K562 (cell line): ENCODE results near the gene ZMYND19. TPM values are rescaled to one million over a fixed set of nuclear protein-coding genes. Genes with fewer than 3 reads are reported as not detected.

Experiments used
- ATF7 ChIP-seq: fragments of 450-650 bp; IDR thresholded peaks from 2 replicates; pipeline ENCODE4 v1.7.1; 2014; ENCODE audit warnings: mild to moderate bottlenecking, moderate library complexity
- CBX5 ChIP-seq: IDR thresholded peaks from 2 replicates; pipeline ENCODE4 v1.6.1; 2014; ENCODE audit warnings: low read depth, borderline replicate concordance
- CHD2 ChIP-seq: IDR thresholded peaks from 2 replicates; pipeline ENCODE4 v1.6.1; 2011; ENCODE audit warnings: low read depth, low read length
- CREB3 ChIP-seq: fragments of 450-650 bp; conservative IDR thresholded peaks from 2 replicates; pipeline ENCODE4 v1.6.1; 2016; ENCODE audit warnings: missing genetic modification characterization, low read depth, mild to moderate bottlenecking, missing compliant biosample characterization, moderate library complexity
- CXXC5 ChIP-seq: fragments of 250-450 bp; sonication (Bioruptor Pico); IDR thresholded peaks from 2 replicates; pipeline ENCODE4 v1.8.0; 2022; ENCODE audit warnings: inconsistent platforms, mild to moderate bottlenecking, moderate library complexity
- ETV5 ChIP-seq: sonication (generic); formaldehyde crosslinking; IDR thresholded peaks from 2 replicates; pipeline ENCODE4 v1.4.0; 2020; ENCODE audit warnings: low read depth, mild to moderate bottlenecking, missing genetic modification reagents
- IRF9 ChIP-seq: fragments of 450-650 bp; IDR thresholded peaks from 2 replicates; pipeline ENCODE4 v1.6.1; 2016; ENCODE audit warnings: missing biosample characterization, missing genetic modification characterization
- LARP7 ChIP-seq: fragments of 450-650 bp; IDR thresholded peaks from 2 replicates; pipeline ENCODE4 v1.6.1; 2016
- POLR2H ChIP-seq: IDR thresholded peaks from 2 replicates; pipeline ENCODE4 v1.6.1; 2016; ENCODE audit warnings: missing genetic modification characterization, low read depth, mild to moderate bottlenecking, control low read depth, missing compliant biosample characterization, moderate library complexity
- SRSF1 ChIP-seq: fragments of 200-400 bp; formaldehyde crosslinking; IDR thresholded peaks from 2 replicates; pipeline ENCODE4 v1.6.1; 2017; ENCODE audit warnings: mild to moderate bottlenecking, low read depth, low read length, moderate library complexity
- SUPT5H ChIP-seq: fragments of 450-650 bp; IDR thresholded peaks from 2 replicates; pipeline ENCODE4 v1.6.1; 2016
- USF1 ChIP-seq: sonication (generic); formaldehyde crosslinking; IDR thresholded peaks from 2 replicates; pipeline ENCODE4 v1.9.0; 2022; ENCODE audit warnings: mild to moderate bottlenecking, missing genetic modification reagents
- ZKSCAN1 ChIP-seq: fragments of 150-350 bp; IDR thresholded peaks from 2 replicates; pipeline ENCODE4 v1.6.1; 2016; ENCODE audit warnings: low read depth, low read length
- ZNF311 ChIP-seq: fragments of 250-450 bp; sonication (Bioruptor Pico); IDR thresholded peaks from 2 replicates; pipeline ENCODE4 v1.4.0; 2020; ENCODE audit warnings: mild to moderate bottlenecking, moderate library complexity
- ZNF584 ChIP-seq: fragments of 200-800 bp; sonication (Bioruptor generic); IDR thresholded peaks from 2 replicates; pipeline ENCODE4 v1.6.1; 2016; ENCODE audit warnings: low read depth, mild to moderate bottlenecking, missing genetic modification characterization, missing compliant biosample characterization
- ZNF589 ChIP-seq: fragments of 200-800 bp; sonication (Bioruptor generic); IDR thresholded peaks from 2 replicates; pipeline ENCODE4 v1.6.1; 2016; ENCODE audit warnings: low read depth, missing genetic modification characterization, missing compliant biosample characterization
- ZNF79 ChIP-seq: fragments of 250-450 bp; sonication (Bioruptor Pico); IDR thresholded peaks from 2 replicates; pipeline ENCODE4 v1.4.0; 2020; ENCODE audit warnings: low read depth, mild to moderate bottlenecking, moderate library complexity
- ZZZ3 ChIP-seq: fragments of 450-650 bp; IDR thresholded peaks from 2 replicates; pipeline ENCODE4 v1.6.1; 2016; ENCODE audit warnings: antibody characterized with exemption, mild to moderate bottlenecking, moderate library complexity
- polyA plus RNA-seq, 8 experiments: library from polyadenylated mRNA; depleted of rRNA in 4 of 8; stranded (reverse) in 5 of 8; unstranded in 3 of 8; fragments of >200 nt; fragmentation: Nextera tagmentation in 2 of 8; fragmentation: Illumina TruSeq in 1 of 8; extraction: Ambion mirVana in 2 of 8; extraction: Trizol in 1 of 8; gene quantifications; 2 replicates each; pipeline versions ENCODE4 v1.2.1 to v1.2.3, GENCODE V29; 2011 to 2014; ENCODE audit warnings: inconsistent platforms in 1 of 8, missing spikeins in 1 of 8
- total RNA-seq, 7 experiments: library from RNA; depleted of rRNA in 6 of 7; stranded (reverse); fragments of >200 nt in 6 of 7; fragmentation: Illumina TruSeq in 2 of 7; extraction: Trizol in 2 of 7; gene quantifications; 2 replicates each; pipeline versions ENCODE4 v1.2.1 to v1.2.3, GENCODE V29; 2011 to 2021; ENCODE audit warnings: low replicate concordance in 1 of 7
- TF ChIP-seq, protein P1 (sequence below): sonication (generic); formaldehyde crosslinking; IDR thresholded peaks from 2 replicates; pipeline ENCODE4 v1.4.0; 2020; ENCODE audit warnings: mild to moderate bottlenecking, missing genetic modification reagents
- TF ChIP-seq, protein P2 (sequence below), 2 experiments: fragments of 450-650 bp in 1 of 2; IDR thresholded peaks; 2 replicates each; pipeline ENCODE4 v1.6.1; 2011 to 2017; ENCODE audit warnings: low read depth in 2 of 2, antibody characterized with exemption in 1 of 2, borderline replicate concordance in 1 of 2, low read length in 1 of 2, mild to moderate bottlenecking in 1 of 2, mixed read lengths in 1 of 2; ENCODE audit not compliant: control insufficient read depth in 1 of 2

The ZMYND19 gene
- total and polyA plus RNA-seq, 9 of the 15 experiments (the other 6 are each of a cell fraction or from before 2014, with no cell fraction given) = 1.0 to 86.7 (median 44.0) TPM

DNA sequence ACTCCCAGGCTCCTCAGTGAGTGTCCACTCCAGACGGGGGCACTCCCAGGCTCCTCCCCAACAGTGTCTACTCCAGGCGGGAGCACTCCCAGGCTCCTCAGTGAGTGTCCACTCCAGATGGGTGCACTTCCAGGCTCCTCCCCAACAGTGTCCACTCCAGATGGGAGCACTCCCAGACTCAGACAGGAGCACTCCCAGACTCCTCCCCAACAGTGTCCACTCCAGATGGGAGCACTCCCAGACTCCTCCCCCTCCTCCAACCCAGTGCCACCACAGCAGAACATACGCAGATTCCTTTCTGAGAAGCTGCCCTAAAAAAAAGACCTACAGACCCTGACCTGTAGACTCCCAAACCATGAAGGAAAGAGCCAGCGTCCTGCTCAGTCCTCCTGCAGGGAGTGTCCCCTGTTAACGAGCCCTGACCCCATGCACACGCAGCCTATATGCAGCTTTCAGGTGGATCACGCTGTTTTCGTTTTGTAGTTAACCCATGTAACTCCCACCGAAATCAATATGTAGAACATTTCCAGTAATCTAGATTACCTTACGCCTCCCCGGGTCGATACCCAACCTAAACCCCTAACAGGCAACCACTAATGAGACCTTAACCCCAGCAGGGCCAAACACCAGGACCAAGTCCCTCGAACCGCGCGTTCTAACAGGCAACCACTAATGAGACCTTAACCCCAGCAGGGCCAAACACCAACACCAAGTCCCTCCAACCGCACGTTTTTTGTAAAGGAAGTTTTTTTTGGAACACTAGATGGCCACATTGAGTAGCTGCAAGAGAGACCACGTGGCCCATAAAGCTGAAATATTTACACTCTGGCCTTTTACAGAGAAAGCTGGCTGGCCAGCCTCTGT, 55.8 kb downstream of the ZMYND19 start (continued):
- peak; percentile 95 for TF ChIP-seq USF1 (CRISPR knock-in tag)
- no peak for TF ChIP-seq ATF7
- TF ChIP-seq ZNF584 (CRISPR knock-in tag) = no peak
- TF ChIP-seq CXXC5 (CRISPR knock-in tag) = no peak
- no peak for TF ChIP-seq ETV5 (CRISPR knock-in tag)
- TF ChIP-seq ZZZ3 = no peak
- no peak for TF ChIP-seq SUPT5H
- TF ChIP-seq ZNF311 (CRISPR knock-in tag) = no peak
- no peak for TF ChIP-seq ZNF589 (CRISPR knock-in tag)
- TF ChIP-seq CHD2 = no peak
- TF ChIP-seq POLR2H = no peak
- TF ChIP-seq CBX5 = no peak
- no peak for TF ChIP-seq ZKSCAN1
- no peak for TF ChIP-seq SRSF1
- TF ChIP-seq CREB3 (tag) = no peak
- TF ChIP-seq, protein P1, sequence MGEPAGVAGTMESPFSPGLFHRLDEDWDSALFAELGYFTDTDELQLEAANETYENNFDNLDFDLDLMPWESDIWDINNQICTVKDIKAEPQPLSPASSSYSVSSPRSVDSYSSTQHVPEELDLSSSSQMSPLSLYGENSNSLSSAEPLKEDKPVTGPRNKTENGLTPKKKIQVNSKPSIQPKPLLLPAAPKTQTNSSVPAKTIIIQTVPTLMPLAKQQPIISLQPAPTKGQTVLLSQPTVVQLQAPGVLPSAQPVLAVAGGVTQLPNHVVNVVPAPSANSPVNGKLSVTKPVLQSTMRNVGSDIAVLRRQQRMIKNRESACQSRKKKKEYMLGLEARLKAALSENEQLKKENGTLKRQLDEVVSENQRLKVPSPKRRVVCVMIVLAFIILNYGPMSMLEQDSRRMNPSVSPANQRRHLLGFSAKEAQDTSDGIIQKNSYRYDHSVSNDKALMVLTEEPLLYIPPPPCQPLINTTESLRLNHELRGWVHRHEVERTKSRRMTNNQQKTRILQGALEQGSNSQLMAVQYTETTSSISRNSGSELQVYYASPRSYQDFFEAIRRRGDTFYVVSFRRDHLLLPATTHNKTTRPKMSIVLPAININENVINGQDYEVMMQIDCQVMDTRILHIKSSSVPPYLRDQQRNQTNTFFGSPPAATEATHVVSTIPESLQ (CRISPR knock-in tag) = no peak
- TF ChIP-seq ZNF79 = no peak
- TF ChIP-seq IRF9 (tag) = no peak
- TF ChIP-seq LARP7 = no peak
- TF ChIP-seq, protein P2, sequence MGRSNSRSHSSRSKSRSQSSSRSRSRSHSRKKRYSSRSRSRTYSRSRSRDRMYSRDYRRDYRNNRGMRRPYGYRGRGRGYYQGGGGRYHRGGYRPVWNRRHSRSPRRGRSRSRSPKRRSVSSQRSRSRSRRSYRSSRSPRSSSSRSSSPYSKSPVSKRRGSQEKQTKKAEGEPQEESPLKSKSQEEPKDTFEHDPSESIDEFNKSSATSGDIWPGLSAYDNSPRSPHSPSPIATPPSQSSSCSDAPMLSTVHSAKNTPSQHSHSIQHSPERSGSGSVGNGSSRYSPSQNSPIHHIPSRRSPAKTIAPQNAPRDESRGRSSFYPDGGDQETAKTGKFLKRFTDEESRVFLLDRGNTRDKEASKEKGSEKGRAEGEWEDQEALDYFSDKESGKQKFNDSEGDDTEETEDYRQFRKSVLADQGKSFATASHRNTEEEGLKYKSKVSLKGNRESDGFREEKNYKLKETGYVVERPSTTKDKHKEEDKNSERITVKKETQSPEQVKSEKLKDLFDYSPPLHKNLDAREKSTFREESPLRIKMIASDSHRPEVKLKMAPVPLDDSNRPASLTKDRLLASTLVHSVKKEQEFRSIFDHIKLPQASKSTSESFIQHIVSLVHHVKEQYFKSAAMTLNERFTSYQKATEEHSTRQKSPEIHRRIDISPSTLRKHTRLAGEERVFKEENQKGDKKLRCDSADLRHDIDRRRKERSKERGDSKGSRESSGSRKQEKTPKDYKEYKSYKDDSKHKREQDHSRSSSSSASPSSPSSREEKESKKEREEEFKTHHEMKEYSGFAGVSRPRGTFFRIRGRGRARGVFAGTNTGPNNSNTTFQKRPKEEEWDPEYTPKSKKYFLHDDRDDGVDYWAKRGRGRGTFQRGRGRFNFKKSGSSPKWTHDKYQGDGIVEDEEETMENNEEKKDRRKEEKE (IDR thresholded peaks at IDR 0.05; ENCODE audit: borderline replicate concordance in 1 of 2, control insufficient read depth in 1 of 2, low read depth in 2 of 2, low read length in 1 of 2) = no peak
